ENCODE data around the gene GIMAP8.
A peak's percentile ranks its signal among the peaks of the same experiment; 100 is the strongest.

GIMAP8 gene

DNA sequence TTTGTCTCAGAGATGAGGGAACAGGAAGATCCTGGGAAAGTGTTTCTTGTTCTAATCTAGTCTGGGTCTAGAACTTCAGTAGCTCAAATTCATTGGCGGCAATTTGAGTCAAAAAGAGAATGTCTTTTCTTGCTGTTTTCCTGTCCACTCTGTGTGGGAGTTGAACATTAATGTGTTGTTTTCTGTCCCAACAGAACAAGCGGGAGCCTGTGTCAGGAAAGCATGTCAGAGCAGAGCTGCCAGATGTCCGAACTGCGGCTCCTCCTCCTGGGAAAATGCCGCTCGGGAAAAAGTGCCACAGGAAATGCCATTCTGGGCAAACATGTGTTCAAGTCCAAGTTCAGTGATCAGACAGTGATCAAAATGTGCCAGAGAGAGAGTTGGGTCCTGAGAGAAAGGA lies 16.0 kb downstream of the GIMAP8 start:
- TF ChIP-seq, protein P1, sequence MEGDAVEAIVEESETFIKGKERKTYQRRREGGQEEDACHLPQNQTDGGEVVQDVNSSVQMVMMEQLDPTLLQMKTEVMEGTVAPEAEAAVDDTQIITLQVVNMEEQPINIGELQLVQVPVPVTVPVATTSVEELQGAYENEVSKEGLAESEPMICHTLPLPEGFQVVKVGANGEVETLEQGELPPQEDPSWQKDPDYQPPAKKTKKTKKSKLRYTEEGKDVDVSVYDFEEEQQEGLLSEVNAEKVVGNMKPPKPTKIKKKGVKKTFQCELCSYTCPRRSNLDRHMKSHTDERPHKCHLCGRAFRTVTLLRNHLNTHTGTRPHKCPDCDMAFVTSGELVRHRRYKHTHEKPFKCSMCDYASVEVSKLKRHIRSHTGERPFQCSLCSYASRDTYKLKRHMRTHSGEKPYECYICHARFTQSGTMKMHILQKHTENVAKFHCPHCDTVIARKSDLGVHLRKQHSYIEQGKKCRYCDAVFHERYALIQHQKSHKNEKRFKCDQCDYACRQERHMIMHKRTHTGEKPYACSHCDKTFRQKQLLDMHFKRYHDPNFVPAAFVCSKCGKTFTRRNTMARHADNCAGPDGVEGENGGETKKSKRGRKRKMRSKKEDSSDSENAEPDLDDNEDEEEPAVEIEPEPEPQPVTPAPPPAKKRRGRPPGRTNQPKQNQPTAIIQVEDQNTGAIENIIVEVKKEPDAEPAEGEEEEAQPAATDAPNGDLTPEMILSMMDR (IDR thresholded peaks at IDR 0.05; ENCODE audit: low read length), result no peak
- TF ChIP-seq EZH2 (optimal IDR thresholded peaks at IDR 0.05; ENCODE audit: low read depth, low read length) (no peak), EZH2phosphoT487 (IDR thresholded peaks at IDR 0.05; ENCODE audit: low read length) (no peak)
- no peaks in the 10 kb centered on the region for H3K27me3 ChIP-seq (replicated peaks; ENCODE audit: insufficient read depth, low read length)
- no peaks in the 10 kb centered on the region for H3K9me3 ChIP-seq (replicated peaks; ENCODE audit: insufficient read depth, low read length)
- H2AFZ ChIP-seq (ENCODE audit: low read length), result no peak overlapping the region
- no peaks in the 10 kb centered on the region for H3K79me2 ChIP-seq (ENCODE audit: low read length)
- no peaks in the 10 kb centered on the region for H4K20me1 ChIP-seq (ENCODE audit: insufficient read depth, low read length)
- no peaks in the 10 kb centered on the region for H3K9me2 ChIP-seq (replicated peaks; ENCODE audit: insufficient read depth, low read length)
- H3K9ac ChIP-seq (ENCODE audit: low read length), result no peak overlapping the region
- no peaks in the 10 kb centered on the region for H3K4me1 ChIP-seq (ENCODE audit: low read length)
- H3F3A ChIP-seq (ENCODE audit: insufficient read depth, low read length), result no peaks in the 10 kb centered on the region
- no peak overlapping the region for H3K27ac ChIP-seq (ENCODE audit: low read length)
- no peak for DNase-seq
- no peak overlapping the region for H3K4me3 ChIP-seq (ENCODE audit: low read length)
- no peak overlapping the region for H3K4me2 ChIP-seq (ENCODE audit: low read depth, low read length)
- no peaks in the 10 kb centered on the region for H3K36me3 ChIP-seq (replicated peaks; ENCODE audit: insufficient read depth, low read length)

DNA sequence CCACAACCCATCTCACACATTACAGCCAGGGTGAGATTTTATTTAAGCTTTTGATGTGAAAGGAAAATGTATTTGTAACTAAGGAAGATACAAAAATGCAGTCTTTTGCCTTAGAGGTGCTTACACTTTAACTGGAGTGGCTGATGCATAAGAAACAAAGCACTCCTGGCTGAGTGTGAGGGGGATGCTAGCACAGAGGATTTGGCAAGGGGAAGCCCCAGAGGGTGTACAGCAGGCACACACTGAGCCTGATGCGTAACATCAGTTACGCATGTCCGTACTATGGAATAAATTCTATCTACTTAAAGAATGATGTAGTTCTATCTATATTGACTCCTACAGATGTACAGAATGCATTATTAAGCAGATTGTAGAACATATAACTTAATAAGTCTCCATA lies 17.8 kb downstream of the GIMAP8 start:
- no peaks in the 10 kb centered on the region for H3K9me2 ChIP-seq (replicated peaks; ENCODE audit: insufficient read depth, low read length)
- DNase-seq, result no peak
- no peak overlapping the region for H3K4me2 ChIP-seq (ENCODE audit: low read depth, low read length)
- no peaks in the 10 kb centered on the region for H3K4me1 ChIP-seq (ENCODE audit: low read length)
- TF ChIP-seq, protein P1 (IDR thresholded peaks at IDR 0.05; ENCODE audit: low read length), result no peak
- H3K27me3 ChIP-seq (replicated peaks; ENCODE audit: insufficient read depth, low read length), result no peaks in the 10 kb centered on the region
- no peak overlapping the region for H3K4me3 ChIP-seq (ENCODE audit: low read length)
- no peak overlapping the region for H2AFZ ChIP-seq (ENCODE audit: low read length)
- no peaks in the 10 kb centered on the region for H3K79me2 ChIP-seq (ENCODE audit: low read length)
- H4K20me1 ChIP-seq (ENCODE audit: insufficient read depth, low read length), result no peaks in the 10 kb centered on the region
- no peaks in the 10 kb centered on the region for H3F3A ChIP-seq (ENCODE audit: insufficient read depth, low read length)
- no peaks in the 10 kb centered on the region for H3K36me3 ChIP-seq (replicated peaks; ENCODE audit: insufficient read depth, low read length)
- H3K9ac ChIP-seq (ENCODE audit: low read length), result no peak overlapping the region
- H3K27ac ChIP-seq (ENCODE audit: low read length), result no peak overlapping the region
- no peaks in the 10 kb centered on the region for H3K9me3 ChIP-seq (replicated peaks; ENCODE audit: insufficient read depth, low read length)

DNA sequence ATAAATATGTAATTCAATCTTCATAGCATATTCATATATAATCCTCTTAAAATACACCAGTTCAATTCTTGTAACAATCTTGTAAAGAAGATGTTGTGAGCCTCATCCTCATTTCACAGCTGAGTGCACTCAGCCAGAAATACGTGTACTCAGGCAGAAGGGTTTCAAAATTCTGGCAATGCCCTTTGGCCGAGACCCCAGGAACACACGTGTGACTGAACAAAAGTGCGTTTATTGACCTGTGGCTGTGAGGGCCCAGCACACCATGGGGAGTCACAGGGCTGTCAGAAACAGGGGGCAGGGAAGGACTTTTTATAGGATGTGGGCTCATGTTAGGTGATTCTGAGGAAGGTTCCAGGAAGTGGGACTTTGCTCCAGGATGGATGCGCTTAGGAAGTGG lies 21.5 kb downstream of the GIMAP8 start:
- Histone ChIP-seq H3K4me3 (ENCODE audit: low read length) (no peak overlapping the region), H3K9ac (ENCODE audit: low read length) (no peak overlapping the region), H3K27ac (ENCODE audit: low read length) (no peak overlapping the region), H3K79me2 (ENCODE audit: low read length) (no peaks in the 10 kb centered on the region), H3K27me3 (replicated peaks; ENCODE audit: insufficient read depth, low read length) (no peaks in the 10 kb centered on the region), H3K9me3 (replicated peaks; ENCODE audit: insufficient read depth, low read length) (no peaks in the 10 kb centered on the region), H4K20me1 (ENCODE audit: insufficient read depth, low read length) (no peaks in the 10 kb centered on the region), H2AFZ (ENCODE audit: low read length) (no peak overlapping the region), H3K9me2 (replicated peaks; ENCODE audit: insufficient read depth, low read length) (no peaks in the 10 kb centered on the region), H3K36me3 (replicated peaks; ENCODE audit: insufficient read depth, low read length) (no peaks in the 10 kb centered on the region), H3F3A (ENCODE audit: insufficient read depth, low read length) (no peaks in the 10 kb centered on the region), H3K4me1 (ENCODE audit: low read length) (no peaks in the 10 kb centered on the region), H3K4me2 (ENCODE audit: low read depth, low read length) (no peak overlapping the region)
- TF ChIP-seq EZH2phosphoT487 (IDR thresholded peaks at IDR 0.05; ENCODE audit: low read length), result no peak
- DNase-seq, result no peak

DNA sequence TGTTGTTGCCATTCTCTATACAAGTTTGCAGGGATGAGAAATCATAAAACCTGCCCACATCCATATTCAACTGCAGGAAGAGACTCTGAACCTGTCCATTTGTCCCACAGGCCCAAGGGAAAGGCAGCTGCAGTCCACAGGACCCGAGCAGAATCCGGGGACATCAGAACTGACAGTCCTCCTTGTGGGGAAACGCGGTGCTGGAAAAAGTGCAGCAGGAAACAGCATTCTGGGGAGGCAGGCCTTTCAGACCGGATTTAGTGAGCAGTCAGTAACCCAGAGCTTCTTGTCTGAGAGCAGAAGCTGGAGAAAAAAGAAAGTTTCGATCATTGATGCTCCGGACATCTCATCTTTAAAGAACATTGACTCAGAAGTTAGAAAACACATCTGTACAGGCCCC lies 23.5 kb downstream of the GIMAP8 start:
- Histone ChIP-seq H2AFZ (ENCODE audit: low read length) (no peak overlapping the region), H4K20me1 (ENCODE audit: insufficient read depth, low read length) (no peaks in the 10 kb centered on the region), H3K4me1 (ENCODE audit: low read length) (no peaks in the 10 kb centered on the region), H3K9ac (ENCODE audit: low read length) (no peak overlapping the region), H3K36me3 (replicated peaks; ENCODE audit: insufficient read depth, low read length) (no peaks in the 10 kb centered on the region), H3F3A (ENCODE audit: insufficient read depth, low read length) (no peaks in the 10 kb centered on the region), H3K4me2 (ENCODE audit: low read depth, low read length) (no peak overlapping the region), H3K27me3 (replicated peaks; ENCODE audit: insufficient read depth, low read length) (no peaks in the 10 kb centered on the region), H3K4me3 (ENCODE audit: low read length) (no peak overlapping the region), H3K9me2 (replicated peaks; ENCODE audit: insufficient read depth, low read length) (no peaks in the 10 kb centered on the region), H3K79me2 (ENCODE audit: low read length) (no peaks in the 10 kb centered on the region), H3K27ac (ENCODE audit: low read length) (no peak overlapping the region), H3K9me3 (replicated peaks; ENCODE audit: insufficient read depth, low read length) (no peaks in the 10 kb centered on the region)
- TF ChIP-seq EZH2phosphoT487 (IDR thresholded peaks at IDR 0.05; ENCODE audit: low read length) (no peak), EZH2 (optimal IDR thresholded peaks at IDR 0.05; ENCODE audit: low read depth, low read length) (no peak)
- TF ChIP-seq, protein P1 (IDR thresholded peaks at IDR 0.05; ENCODE audit: low read length), result no peak
- DNase-seq, result peak; percentile 2
